HG03103 (cell line): ENCODE results near the gene ZWILCH.
"Not testable (repeated sequence)": the region's sequence is repeated elsewhere in the genome, so short reads cannot be mapped to it uniquely, and the experiment has no call there.

Source experiments
- ATAC-seq: cut with Tn5 transposase; IDR thresholded peaks from one replicate; pipeline ENCODE4 v1.9.1; 2021; ENCODE audit warnings: low read depth; ENCODE audit not compliant: unreplicated experiment

Gene ZWILCH

GRCh38 chr15:66486887-66487286, 18.2 kb upstream of the ZWILCH start:
- ATAC-seq, result no peak

- ATAC-seq, result no peak
These were observed 16.6 kb upstream of the ZWILCH start for GRCh38 chr15:66488525-66488924.

- no peak for ATAC-seq
These were observed 15.8 kb upstream of the ZWILCH start for GRCh38 chr15:66489179-66489791.

- no peak for ATAC-seq
These were observed 13.3 kb upstream of the ZWILCH start for GRCh38 chr15:66491846-66492245.

GRCh38 chr15:66494262-66494661, 10.9 kb upstream of the ZWILCH start:
- ATAC-seq, result no peak

GRCh38 chr15:66496951-66497501, 8.1 kb upstream of the ZWILCH start:
- no peak for ATAC-seq

- ATAC-seq, result peak; percentile 89
These were observed 7.3 kb upstream of the ZWILCH start, which contains the start of gene SNAPC5 for GRCh38 chr15:66497502-66498455. Gene SNAPC5 (minus strand): TSS chr15:66497762. CDS start chr15:66497731, 31 bp downstream.

GRCh38 chr15:66498501-66499386, 6.4 kb upstream of the ZWILCH start:
- no peak for ATAC-seq

- not testable (repeated sequence) for ATAC-seq
These were observed 4.8 kb upstream of the ZWILCH start for GRCh38 chr15:66500346-66500745.

GRCh38 chr15:66502491-66502890, 2.6 kb upstream of the ZWILCH start:
- ATAC-seq, result no peak

- ATAC-seq, result not testable (repeated sequence)
These were observed 2.0 kb upstream of the ZWILCH start for GRCh38 chr15:66503041-66503648.

- no peak for ATAC-seq
These were observed 1.2 kb upstream of the ZWILCH start for GRCh38 chr15:66503780-66504562.

GRCh38 chr15:66505430-66505811, 295 bp downstream of the ZWILCH start:
- no peak for ATAC-seq

- no peak for ATAC-seq
These were observed 692 bp downstream of the ZWILCH start for GRCh38 chr15:66505818-66506217.

- no peak for ATAC-seq
These were observed 3.3 kb downstream of the ZWILCH start for GRCh38 chr15:66508293-66508883.

GRCh38 chr15:66514586-66514985, 9.5 kb downstream of the ZWILCH start:
- ATAC-seq, result no peak

- no peak for ATAC-seq
These were observed 10.8 kb downstream of the ZWILCH start for GRCh38 chr15:66515901-66516322.

GRCh38 chr15:66523926-66524325, 18.8 kb downstream of the ZWILCH start:
- no peak for ATAC-seq

GRCh38 chr15:66524838-66525237, 19.7 kb downstream of the ZWILCH start:
- ATAC-seq, result no peak
